PFSK-1 (cell line): ENCODE data around the gene ATG7.

Experiments used
- POLR2AphosphoS5 ChIP-seq: IDR thresholded peaks from 2 replicates; pipeline ENCODE4 v1.6.1; 2012; ENCODE audit warnings: low read depth, mild to moderate bottlenecking, control low read depth, low read length, moderate library complexity
- TF ChIP-seq, protein P1 (sequence below), 2 experiments: IDR thresholded peaks; 2 replicates each; pipeline versions ENCODE4 v1.6.1 to v1.8.0; 2011 to 2012; ENCODE audit warnings: low read depth in 2 of 2, low read length in 2 of 2, control low read depth in 1 of 2, inconsistent platforms in 1 of 2, mild to moderate bottlenecking in 1 of 2, moderate library complexity in 1 of 2; ENCODE audit not compliant: insufficient read depth in 1 of 2

DNA sequence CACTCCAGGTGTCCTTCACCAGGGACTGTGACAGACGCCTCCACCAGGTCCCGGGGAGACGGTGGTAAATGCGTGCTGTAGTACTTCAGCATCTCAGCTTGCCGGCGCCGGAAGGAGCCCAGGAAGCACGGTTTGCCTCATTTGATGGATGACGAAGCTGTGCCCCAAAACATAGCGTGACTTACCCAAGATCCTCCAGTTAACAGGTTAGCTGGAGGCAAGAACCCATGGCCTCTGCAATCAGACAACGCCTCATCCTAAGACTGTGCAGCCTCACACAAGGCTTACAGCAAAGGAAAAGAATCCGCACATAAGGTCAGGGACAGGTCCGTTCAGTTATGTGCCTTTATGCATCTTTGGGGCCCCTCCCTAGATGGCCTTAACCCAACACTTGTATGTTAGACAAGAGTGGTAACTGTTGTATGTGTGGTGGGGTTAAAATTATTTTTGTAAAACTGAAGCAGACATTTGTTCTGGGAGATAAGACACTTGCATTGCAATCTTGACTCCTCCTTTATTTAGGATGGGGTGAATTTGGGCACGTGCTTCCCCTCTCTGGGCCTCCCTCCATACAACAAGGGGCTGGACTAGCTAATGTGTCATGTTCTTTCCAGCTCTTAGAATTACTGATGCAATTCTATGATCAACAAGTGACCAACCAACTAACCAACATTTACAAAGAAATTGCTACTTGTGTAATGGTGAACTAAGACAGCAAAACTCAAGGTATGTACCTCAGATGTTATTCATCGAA is 332.1 kb downstream of the ATG7 start:
- TF ChIP-seq, protein P1, sequence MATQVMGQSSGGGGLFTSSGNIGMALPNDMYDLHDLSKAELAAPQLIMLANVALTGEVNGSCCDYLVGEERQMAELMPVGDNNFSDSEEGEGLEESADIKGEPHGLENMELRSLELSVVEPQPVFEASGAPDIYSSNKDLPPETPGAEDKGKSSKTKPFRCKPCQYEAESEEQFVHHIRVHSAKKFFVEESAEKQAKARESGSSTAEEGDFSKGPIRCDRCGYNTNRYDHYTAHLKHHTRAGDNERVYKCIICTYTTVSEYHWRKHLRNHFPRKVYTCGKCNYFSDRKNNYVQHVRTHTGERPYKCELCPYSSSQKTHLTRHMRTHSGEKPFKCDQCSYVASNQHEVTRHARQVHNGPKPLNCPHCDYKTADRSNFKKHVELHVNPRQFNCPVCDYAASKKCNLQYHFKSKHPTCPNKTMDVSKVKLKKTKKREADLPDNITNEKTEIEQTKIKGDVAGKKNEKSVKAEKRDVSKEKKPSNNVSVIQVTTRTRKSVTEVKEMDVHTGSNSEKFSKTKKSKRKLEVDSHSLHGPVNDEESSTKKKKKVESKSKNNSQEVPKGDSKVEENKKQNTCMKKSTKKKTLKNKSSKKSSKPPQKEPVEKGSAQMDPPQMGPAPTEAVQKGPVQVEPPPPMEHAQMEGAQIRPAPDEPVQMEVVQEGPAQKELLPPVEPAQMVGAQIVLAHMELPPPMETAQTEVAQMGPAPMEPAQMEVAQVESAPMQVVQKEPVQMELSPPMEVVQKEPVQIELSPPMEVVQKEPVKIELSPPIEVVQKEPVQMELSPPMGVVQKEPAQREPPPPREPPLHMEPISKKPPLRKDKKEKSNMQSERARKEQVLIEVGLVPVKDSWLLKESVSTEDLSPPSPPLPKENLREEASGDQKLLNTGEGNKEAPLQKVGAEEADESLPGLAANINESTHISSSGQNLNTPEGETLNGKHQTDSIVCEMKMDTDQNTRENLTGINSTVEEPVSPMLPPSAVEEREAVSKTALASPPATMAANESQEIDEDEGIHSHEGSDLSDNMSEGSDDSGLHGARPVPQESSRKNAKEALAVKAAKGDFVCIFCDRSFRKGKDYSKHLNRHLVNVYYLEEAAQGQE (IDR thresholded peaks at IDR 0.05; ENCODE audit: insufficient read depth in 1 of 2, low read depth in 2 of 2, low read length in 2 of 2): no peak
- no peak for TF ChIP-seq POLR2AphosphoS5
